SH-SY5Y (cell line): Measurements from ENCODE around the gene KDM4C.

Source experiments
- GATA2 ChIP-seq: IDR thresholded peaks from 2 replicates; pipeline ENCODE4 v1.6.1; 2011; ENCODE audit warnings: mild to moderate bottlenecking, low read depth, low read length
- GATA3 ChIP-seq: IDR thresholded peaks from 2 replicates; pipeline ENCODE4 v1.6.1; 2011; ENCODE audit warnings: low read depth, mild to moderate bottlenecking, low read length, moderate library complexity

Gene KDM4C

GRCh38 chr9:6822696-6823095, 64.9 kb downstream of the KDM4C start:
- no peak for TF ChIP-seq GATA2
- no peak for TF ChIP-seq GATA3

GRCh38 chr9:6827439-6828145, 69.8 kb downstream of the KDM4C start:
- no peak for TF ChIP-seq GATA2
- TF ChIP-seq GATA3: no peak

GRCh38 chr9:6829027-6829426, 71.3 kb downstream of the KDM4C start:
- TF ChIP-seq GATA3: no peak
- no peak for TF ChIP-seq GATA2

- TF ChIP-seq GATA2 (no peak), GATA3 (no peak)
Measured at GRCh38 chr9:6829536-6829935, 71.8 kb downstream of the KDM4C start.

- TF ChIP-seq GATA2: no peak
- TF ChIP-seq GATA3: no peak
Measured at GRCh38 chr9:6833518-6834192, 75.9 kb downstream of the KDM4C start.

- TF ChIP-seq GATA3 (no peak), GATA2 (no peak)
Measured at GRCh38 chr9:6834306-6834705, 76.5 kb downstream of the KDM4C start.

GRCh38 chr9:6838158-6838557, 80.4 kb downstream of the KDM4C start:
- no peak for TF ChIP-seq GATA2
- no peak for TF ChIP-seq GATA3

GRCh38 chr9:6842584-6842947, 84.8 kb downstream of the KDM4C start:
- no peak for TF ChIP-seq GATA3
- TF ChIP-seq GATA2: no peak

GRCh38 chr9:6843742-6844141, 86.0 kb downstream of the KDM4C start:
- TF ChIP-seq GATA3 (no peak), GATA2 (no peak)

GRCh38 chr9:6844267-6844666, 86.5 kb downstream of the KDM4C start:
- TF ChIP-seq GATA2 (no peak), GATA3 (no peak)

GRCh38 chr9:6845128-6845826, 87.5 kb downstream of the KDM4C start:
- TF ChIP-seq GATA3: no peak
- TF ChIP-seq GATA2: no peak

GRCh38 chr9:6845880-6846279, 88.1 kb downstream of the KDM4C start:
- TF ChIP-seq GATA2: no peak
- no peak for TF ChIP-seq GATA3

- no peak for TF ChIP-seq GATA2
- no peak for TF ChIP-seq GATA3
Measured at GRCh38 chr9:6852243-6852963, 94.6 kb downstream of the KDM4C start.

- TF ChIP-seq GATA3 (no peak), GATA2 (no peak)
Measured at GRCh38 chr9:6855860-6856259, 98.1 kb downstream of the KDM4C start.

- TF ChIP-seq GATA3: no peak
- no peak for TF ChIP-seq GATA2
Measured at GRCh38 chr9:6864102-6864501, 106.3 kb downstream of the KDM4C start.
